K562 treated with DMSO at 1 percent for 48 hours (cell line): ENCODE results near the gene SLC13A3. TPM values are rescaled to one million over a fixed set of nuclear protein-coding genes. Genes with fewer than 3 reads are reported as not detected.

Experiments
- total RNA-seq: library from RNA; unstranded; fragments of 300-600 nt; gene quantifications from 2 replicates; pipeline ENCODE4 v1.2.3, GENCODE V29; 2022; ENCODE audit warnings: low replicate concordance; ENCODE audit errors: extremely low read depth

SLC13A3 gene
- not detected in 2 replicates for total RNA-seq

GRCh38 chr20:46651091-46651962, at the start of gene SLC13A3:
SLC13A3 (minus strand) TSS chr20:46651459; CDS start chr20:46651421, 38 bp downstream.

GRCh38 chr20:46689082-46689753, 38.0 kb upstream of the SLC13A3 start, which contains the start of gene TP53RK:
TP53RK (minus strand) TSS chr20:46689444; CDS start chr20:46689414, 30 bp downstream.

DNA sequence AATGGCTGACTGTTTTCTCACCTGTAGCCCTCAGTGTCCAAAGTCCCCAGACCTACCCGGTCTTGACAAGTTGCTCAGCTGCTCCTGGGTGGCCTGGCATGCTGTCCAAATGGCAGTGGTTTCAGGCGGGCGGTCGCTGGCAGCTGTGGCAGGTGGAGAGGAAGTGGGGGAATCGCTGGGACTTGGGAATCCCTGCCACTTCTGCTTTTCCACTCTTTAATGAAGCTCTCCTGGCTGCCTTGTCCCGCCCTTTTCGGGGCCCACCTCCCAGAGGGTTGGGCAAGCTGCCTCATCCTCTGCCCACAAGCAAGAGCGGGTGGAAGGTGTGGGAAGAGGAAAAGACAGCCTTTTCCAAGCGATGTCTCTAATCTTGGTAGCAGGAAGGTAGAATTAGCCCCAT, 100.8 kb downstream of the SLC13A3 start, which contains the start of gene OCSTAMP:
Gene OCSTAMP (minus strand): TSS at position 194 of the 400 bp plus-strand sequence. CDS start 94 bp downstream, at position 100.

DNA sequence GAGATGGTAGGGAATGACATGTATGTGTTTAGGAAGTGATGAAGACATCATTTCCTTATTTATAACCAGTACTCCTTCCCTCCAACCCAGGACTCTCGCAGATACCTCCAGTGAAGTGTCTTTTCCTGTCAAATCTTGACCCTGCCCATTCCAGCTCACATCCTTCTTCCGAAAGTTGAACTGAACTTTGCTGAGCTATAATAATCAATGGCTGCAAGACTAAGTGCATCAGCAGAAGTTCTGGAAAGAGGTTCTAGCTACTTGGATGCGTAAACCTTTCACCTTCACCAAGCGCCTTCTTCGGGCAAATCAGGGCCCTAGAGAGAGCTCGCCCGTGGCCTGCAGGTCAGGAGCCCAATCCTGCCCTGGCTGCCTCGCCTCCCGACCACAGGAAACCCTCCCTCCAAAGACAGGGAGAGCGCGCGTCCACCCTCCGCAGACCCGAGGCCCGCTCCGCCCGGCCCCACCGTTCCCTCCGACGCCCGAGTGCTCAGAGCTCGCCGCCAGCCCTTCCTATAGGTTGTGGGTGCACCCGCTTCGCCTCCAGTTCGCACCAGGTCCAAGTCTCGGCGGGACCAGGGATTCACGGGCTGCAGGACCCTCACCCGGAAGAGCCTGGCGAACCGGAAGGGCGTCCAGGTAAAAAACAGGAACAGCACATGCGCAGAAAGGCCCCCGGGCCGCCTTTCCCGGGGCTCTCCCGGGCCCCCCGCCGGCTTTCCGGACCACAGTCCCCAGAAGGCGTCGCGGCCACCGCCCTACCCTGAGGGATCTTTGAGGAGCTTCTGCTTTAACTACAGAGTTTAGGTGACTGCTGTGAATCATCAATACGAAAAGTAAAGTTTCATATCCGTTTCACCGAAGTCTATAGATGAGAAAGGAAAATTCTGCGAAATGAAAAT, 138.1 kb downstream of the SLC13A3 start, which contains the start of gene ZNF334:
Gene ZNF334 (minus strand): TSS at position 617 of the 902 bp plus-strand sequence. CDS start 1,457 bp downstream, outside the sequence.

Other genes with a start within 250 kb of the SLC13A3 start
- gene ELMO2, start 244.8 kb downstream of the SLC13A3 start, total RNA-seq = not detected in 2 replicates
- gene ZNF334, start 137.9 kb downstream of the SLC13A3 start, total RNA-seq = not detected in 2 replicates
- not detected in 2 replicates for gene OCSTAMP, start 100.8 kb downstream of the SLC13A3 start, total RNA-seq
- gene TP53RK, start 38.0 kb upstream of the SLC13A3 start, total RNA-seq = not detected in 2 replicates
- gene SLC2A10, start 58.2 kb upstream of the SLC13A3 start, total RNA-seq = not detected in 2 replicates
- gene EYA2, start 243.4 kb upstream of the SLC13A3 start, total RNA-seq = not detected in 2 replicates